Measurements from ENCODE around the gene CENPH.

GRCh38 chr5:69170495-69170894, 18.9 kb upstream of the CENPH start:
- TF ChIP-seq CTCF (IDR thresholded peaks at IDR 0.05) (no peak), POLR2A (IDR thresholded peaks at IDR 0.05) (no peak)

All from Peyer's patch (tissue), 4 donors.